ENCODE results near the gene PDCD5.

PDCD5 gene

DNA sequence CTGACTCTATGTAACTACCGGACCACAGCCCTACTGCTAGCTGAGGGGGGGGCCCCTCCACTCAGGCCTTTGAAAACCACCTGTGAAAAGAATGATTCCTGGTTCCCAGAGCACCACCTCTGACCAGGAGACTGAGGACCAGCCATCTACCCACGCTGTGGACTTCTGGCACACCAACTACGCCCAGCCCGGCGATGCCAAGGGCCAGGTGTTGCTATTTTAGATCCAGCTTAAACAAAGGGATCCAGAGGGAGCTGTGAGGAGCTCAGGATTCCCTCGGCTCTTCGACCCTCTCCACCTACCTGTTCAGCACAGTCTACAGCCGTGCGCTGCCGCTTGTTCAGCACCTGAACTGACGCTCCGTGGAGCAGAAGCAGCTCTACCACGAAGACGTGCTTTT lies 23.0 kb downstream of the PDCD5 start:
- H3K36me3 Mint-ChIP-seq: peaks cover 9% of the 10 kb centered on the region
- no peak overlapping the region for H3K27ac Mint-ChIP-seq
- peaks cover 8% of the 10 kb centered on the region for H3K4me1 Mint-ChIP-seq (ENCODE audit: low read depth)
- H3K27me3 Mint-ChIP-seq: no peaks in the 10 kb centered on the region
- no peaks in the 10 kb centered on the region for H3K9me3 Mint-ChIP-seq (ENCODE audit: low read depth)
- no peak overlapping the region for H3K4me3 Mint-ChIP-seq

DNA sequence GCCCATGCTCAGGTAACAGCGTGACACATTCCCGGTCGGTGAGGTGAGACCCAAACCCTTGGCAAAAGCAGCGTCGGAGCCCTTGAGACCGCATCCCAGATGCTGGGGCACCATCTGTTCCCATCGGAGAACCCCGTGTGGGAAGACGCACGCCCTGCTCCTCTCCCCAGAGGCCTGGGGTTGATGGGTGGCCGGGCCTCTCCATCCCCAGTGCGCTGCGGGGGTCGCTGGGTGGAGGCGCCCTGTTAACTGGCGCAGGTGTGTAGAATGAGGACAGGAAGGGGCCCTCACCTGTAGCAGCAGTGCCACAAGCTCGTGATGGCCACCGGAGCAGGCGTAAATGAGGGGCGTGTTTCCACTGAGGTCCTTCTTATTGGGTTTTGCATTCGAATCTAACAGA lies 24.6 kb downstream of the PDCD5 start:
- Mint-ChIP-seq H3K36me3 (peaks cover 7% of the 10 kb centered on the region), H3K27me3 (no peaks in the 10 kb centered on the region), H3K9me3 (ENCODE audit: low read depth) (no peaks in the 10 kb centered on the region), H3K27ac (no peak overlapping the region), H3K4me3 (no peak overlapping the region), H3K4me1 (ENCODE audit: low read depth) (no peaks in the 10 kb centered on the region)

DNA sequence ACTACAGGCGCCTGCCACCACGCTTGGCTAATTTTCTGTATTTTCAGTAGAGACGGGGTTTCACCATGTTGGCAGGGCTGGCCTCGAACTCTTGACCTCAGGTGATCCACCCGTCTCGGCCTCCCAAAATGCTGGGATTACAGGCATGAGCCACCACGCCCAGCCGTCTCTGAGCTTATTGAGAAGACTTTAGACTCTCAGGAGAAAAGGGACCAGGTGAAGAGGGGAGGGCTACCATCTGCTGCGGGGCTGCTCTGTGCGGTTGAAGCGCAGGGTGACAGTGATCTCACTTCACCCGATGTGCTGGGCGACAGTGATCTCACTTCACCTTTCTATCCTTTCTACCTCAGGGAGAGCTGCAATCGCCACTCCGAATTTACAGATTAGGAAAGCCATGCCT lies 25.3 kb downstream of the PDCD5 start:
- Mint-ChIP-seq H3K27ac (no peak overlapping the region), H3K27me3 (no peaks in the 10 kb centered on the region), H3K4me1 (ENCODE audit: low read depth) (no peaks in the 10 kb centered on the region), H3K9me3 (ENCODE audit: low read depth) (no peaks in the 10 kb centered on the region), H3K36me3 (peaks cover 7% of the 10 kb centered on the region), H3K4me3 (no peak overlapping the region)

DNA sequence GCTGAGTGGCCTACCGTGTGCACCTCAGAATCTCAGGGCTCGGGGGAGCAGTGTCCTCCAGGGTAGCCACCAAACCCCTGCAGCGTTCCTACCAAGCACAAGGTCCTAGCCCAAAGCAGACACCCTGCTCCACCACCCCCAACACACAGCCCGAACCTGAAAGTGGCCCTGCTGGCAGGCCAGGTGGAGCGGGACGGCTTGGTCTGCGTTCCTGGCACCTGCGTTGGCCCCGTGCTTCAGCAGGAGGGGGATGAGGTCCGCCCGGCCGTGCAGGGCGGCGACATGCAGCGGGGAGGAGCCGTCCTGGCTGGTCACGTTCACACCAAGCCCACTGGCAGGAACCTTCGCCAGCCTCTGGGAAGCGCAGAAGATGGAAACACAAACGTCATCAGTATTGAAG lies 26.5 kb downstream of the PDCD5 start:
- no peak overlapping the region for H3K4me3 Mint-ChIP-seq
- H3K9me3 Mint-ChIP-seq (ENCODE audit: low read depth): no peaks in the 10 kb centered on the region
- peaks cover 7% of the 10 kb centered on the region for H3K36me3 Mint-ChIP-seq
- H3K4me1 Mint-ChIP-seq (ENCODE audit: low read depth): no peaks in the 10 kb centered on the region
- no peaks in the 10 kb centered on the region for H3K27me3 Mint-ChIP-seq
- no peak overlapping the region for H3K27ac Mint-ChIP-seq

DNA sequence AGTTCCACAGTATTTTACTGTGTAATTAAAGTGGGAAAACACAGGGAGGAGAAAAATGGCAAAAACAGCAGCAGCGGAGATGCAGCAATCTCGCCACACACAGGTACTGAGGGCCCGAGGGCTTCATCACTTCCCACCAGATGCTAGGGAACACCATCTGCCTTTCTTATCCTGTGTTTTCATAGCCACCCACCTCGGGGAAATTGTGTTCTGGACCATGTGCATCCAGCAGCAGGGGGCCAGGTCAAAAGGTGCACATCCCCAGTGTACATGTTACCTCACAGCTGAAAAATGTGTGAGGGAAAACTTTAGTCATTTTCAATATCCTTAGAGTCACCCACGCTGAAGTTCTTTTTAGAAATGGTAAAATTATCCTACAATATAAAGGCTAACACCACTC lies 30.2 kb downstream of the PDCD5 start:
- H3K9me3 Mint-ChIP-seq (ENCODE audit: low read depth): no peaks in the 10 kb centered on the region
- peaks cover 21% of the 10 kb centered on the region for H3K36me3 Mint-ChIP-seq
- no peak overlapping the region for H3K4me3 Mint-ChIP-seq
- no peaks in the 10 kb centered on the region for H3K4me1 Mint-ChIP-seq (ENCODE audit: low read depth)
- H3K27ac Mint-ChIP-seq: no peak overlapping the region
- H3K27me3 Mint-ChIP-seq: no peaks in the 10 kb centered on the region

DNA sequence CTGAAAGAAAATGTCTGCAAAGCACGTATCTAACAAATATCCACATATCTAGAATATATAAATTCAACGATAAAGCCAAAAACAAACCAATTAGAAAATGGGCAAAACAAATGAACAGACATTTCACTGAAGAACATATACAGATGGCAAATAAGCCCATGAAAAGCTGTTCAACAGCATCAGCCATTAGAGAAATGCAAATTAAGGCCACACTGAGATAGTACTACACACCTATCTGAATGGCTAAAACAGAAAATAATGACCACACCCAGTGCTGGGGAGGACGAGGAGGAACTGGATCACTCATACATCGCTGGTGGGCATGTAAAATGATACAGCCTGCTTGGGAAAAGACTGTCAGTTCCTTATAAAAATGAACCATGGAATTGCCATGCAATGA lies 32.0 kb downstream of the PDCD5 start:
- H3K4me3 Mint-ChIP-seq: no peak overlapping the region
- H3K9me3 Mint-ChIP-seq (ENCODE audit: low read depth): no peaks in the 10 kb centered on the region
- H3K27me3 Mint-ChIP-seq: no peaks in the 10 kb centered on the region
- peaks cover 24% of the 10 kb centered on the region for H3K36me3 Mint-ChIP-seq
- H3K4me1 Mint-ChIP-seq (ENCODE audit: low read depth): no peaks in the 10 kb centered on the region
- no peak overlapping the region for H3K27ac Mint-ChIP-seq

DNA sequence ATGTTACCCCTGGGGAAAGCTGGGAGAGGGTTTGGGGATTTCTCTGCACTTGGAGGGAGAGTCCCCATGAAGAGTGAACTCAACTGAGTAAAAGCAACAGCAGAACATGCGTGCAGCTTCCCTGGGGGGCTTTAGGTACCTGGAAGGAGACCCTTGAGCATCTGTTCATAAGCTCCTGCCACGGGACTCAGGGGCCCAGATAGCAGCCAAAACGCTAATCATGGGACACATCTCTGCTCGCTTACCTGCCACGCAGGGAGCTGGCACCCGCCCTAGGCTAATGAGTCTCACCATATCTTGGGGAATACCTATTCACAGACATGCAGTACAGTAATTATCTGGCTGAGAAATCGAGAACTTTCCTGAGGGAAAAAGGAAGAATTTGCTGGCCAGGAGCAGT lies 33.9 kb downstream of the PDCD5 start:
- Mint-ChIP-seq H3K27me3 (no peaks in the 10 kb centered on the region), H3K27ac (no peak overlapping the region), H3K4me1 (ENCODE audit: low read depth) (no peaks in the 10 kb centered on the region), H3K9me3 (ENCODE audit: low read depth) (no peaks in the 10 kb centered on the region), H3K36me3 (peaks cover 21% of the 10 kb centered on the region), H3K4me3 (no peak overlapping the region)

DNA sequence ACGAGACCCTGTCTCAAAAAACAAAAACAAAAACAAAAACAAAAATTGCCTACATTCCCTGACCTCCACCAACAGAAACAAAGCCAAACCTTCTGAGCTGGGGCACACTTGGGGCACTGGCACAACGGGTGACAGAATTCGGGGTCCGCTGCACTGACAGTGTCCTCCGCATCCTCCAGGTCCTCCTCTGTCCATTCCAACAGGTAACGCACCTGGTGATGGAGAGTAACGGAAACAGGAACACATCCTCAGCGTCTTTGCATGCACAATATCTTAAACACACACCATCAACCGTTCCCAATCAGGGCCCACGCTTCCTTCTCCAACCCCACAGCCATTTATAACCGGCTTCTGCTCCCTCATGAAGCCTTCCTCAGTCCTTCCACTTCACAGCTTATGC lies 34.6 kb downstream of the PDCD5 start:
- Mint-ChIP-seq H3K9me3 (ENCODE audit: low read depth) (no peaks in the 10 kb centered on the region), H3K27ac (no peak overlapping the region), H3K4me3 (no peak overlapping the region), H3K36me3 (peaks cover 21% of the 10 kb centered on the region), H3K4me1 (ENCODE audit: low read depth) (no peaks in the 10 kb centered on the region), H3K27me3 (no peaks in the 10 kb centered on the region)

DNA sequence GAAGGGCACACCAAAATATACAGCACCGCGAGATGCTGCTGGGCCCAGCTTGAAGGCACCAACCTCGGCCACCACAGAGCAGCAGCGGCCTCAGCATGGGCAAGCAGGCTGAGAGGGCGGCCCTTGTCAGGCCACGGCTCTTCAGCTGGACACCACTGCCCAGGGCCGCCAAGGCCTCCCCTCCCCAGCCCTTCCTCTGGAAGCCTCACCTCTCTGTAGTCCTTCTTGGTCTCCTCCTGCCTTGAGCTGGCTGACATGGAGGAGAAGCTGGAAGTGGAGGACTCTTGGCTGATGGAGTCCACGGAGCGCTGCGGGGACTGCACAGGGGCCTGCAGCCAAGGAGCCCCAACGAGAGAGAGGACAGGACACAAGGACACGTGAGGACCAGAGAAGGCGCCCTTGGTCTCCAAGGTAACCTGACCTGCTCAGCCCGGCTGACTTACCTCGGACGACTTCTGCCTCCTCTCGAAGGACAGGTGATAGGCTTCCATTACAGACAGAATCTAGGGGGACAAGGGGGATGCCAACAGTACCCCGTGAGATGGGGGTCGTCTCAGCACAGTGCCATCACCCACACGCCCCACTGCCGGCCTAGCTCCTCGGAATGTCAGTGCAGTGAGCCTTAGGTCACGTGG lies 38.2 kb downstream of the PDCD5 start:
- Mint-ChIP-seq H3K4me3 (no peak overlapping the region), H3K27me3 (no peaks in the 10 kb centered on the region)

DNA sequence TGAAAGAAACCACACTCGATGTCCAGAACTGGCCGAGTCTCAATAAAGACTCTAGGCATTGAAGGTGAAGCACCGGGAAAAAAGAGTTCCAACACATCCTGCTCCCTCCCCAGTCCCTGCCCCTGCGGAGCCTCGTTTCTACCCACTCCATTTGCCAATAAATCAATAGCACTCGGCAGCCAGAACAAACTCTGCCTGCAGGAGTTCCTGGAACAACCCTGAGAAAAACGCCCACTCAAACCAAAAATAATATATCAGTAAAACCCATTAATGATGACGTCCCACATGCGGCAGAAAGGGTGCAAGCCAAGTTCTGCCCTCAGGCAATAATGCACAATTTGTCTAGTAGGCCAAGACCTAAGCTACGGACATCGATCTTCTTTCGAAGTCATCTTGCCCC lies 41.0 kb downstream of the PDCD5 start:
- no peaks in the 10 kb centered on the region for H3K27me3 Mint-ChIP-seq
- no peaks in the 10 kb centered on the region for H3K4me1 Mint-ChIP-seq (ENCODE audit: low read depth)
- H3K27ac Mint-ChIP-seq: no peak overlapping the region
- H3K4me3 Mint-ChIP-seq: no peak overlapping the region
- H3K36me3 Mint-ChIP-seq: peaks cover 12% of the 10 kb centered on the region
- H3K9me3 Mint-ChIP-seq (ENCODE audit: low read depth): no peaks in the 10 kb centered on the region

More for the DNA sequence above, 38.2 kb downstream of the PDCD5 start:
- Mint-ChIP-seq H3K4me1 (ENCODE audit: low read depth) (no peaks in the 10 kb centered on the region), H3K36me3 (peaks cover 20% of the 10 kb centered on the region), H3K9me3 (ENCODE audit: low read depth) (no peaks in the 10 kb centered on the region), H3K27ac (no peak overlapping the region)

DNA sequence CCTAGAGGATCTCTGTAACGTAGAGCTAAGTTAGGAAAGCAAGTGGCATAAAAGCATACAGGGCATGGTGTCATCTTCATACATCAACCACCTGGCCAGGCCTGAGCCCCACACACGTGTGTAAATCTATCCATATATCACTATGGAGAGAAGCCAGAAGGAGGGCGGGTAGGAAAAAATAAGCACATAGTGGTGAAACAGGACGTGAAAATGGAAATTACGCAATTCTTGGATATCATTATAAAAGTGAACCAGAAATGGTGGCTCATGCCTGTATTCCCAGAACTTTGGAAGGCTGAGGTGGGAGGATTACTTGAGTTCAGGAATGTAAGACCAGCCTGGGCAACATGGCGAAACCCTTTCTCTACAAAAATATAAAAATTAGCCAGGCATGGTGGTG lies 43.4 kb downstream of the PDCD5 start:
- H3K27ac Mint-ChIP-seq: no peak overlapping the region
- H3K27me3 Mint-ChIP-seq: no peaks in the 10 kb centered on the region
- H3K4me1 Mint-ChIP-seq (ENCODE audit: low read depth): no peaks in the 10 kb centered on the region
- H3K9me3 Mint-ChIP-seq (ENCODE audit: low read depth): no peaks in the 10 kb centered on the region
- H3K36me3 Mint-ChIP-seq: peaks cover 12% of the 10 kb centered on the region
- no peak overlapping the region for H3K4me3 Mint-ChIP-seq

DNA sequence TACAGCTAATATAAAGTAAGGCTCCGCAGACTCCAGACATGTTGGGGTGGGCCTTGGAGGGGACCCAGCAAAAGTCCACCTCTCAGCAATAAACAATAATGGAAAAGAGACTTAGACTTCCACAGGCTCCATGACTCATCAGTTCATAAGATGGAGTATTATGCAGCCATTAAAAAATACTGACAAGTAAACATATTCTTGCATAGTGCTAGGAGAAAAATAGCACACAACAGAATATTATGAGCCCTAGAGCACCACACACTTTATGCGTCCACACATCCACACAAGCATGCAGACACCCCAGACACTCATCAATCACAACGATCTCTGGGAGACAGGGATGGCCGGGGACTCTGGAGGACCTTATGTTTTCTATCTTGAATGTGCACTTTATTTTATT lies 46.0 kb downstream of the PDCD5 start:
- H3K36me3 Mint-ChIP-seq: peaks cover 11% of the 10 kb centered on the region
- H3K27ac Mint-ChIP-seq: no peak overlapping the region
- H3K4me3 Mint-ChIP-seq: no peak overlapping the region
- no peaks in the 10 kb centered on the region for H3K4me1 Mint-ChIP-seq (ENCODE audit: low read depth)
- H3K27me3 Mint-ChIP-seq: no peaks in the 10 kb centered on the region
- H3K9me3 Mint-ChIP-seq (ENCODE audit: low read depth): no peaks in the 10 kb centered on the region

DNA sequence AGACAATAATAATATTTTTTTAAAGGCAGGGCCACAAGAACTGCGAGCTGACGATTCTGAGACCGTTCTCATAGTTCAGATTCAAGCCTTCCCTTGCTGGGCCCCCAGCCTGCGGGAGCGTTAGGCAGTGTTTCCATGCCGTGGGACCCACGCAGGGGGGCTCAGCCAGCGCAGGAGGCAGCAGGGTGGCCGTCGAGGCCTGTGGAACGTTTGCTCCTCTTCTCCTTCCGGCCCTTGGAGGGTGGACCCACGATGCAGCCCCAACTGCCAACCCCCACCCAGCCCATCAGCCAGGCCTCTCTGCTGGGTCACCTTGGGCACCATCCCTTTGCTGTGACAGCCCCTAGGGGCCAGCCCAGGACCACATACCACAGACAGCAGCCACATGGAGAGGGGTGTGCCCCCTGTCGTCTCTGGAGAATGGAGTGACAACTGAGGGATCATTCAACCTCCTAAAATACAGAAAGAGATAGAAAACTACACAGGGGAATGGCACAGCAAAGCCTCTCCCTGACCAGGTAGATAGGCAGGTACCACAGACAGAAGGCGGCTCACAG lies 46.8 kb downstream of the PDCD5 start:
- Mint-ChIP-seq H3K4me3 (no peak overlapping the region), H3K4me1 (ENCODE audit: low read depth) (no peaks in the 10 kb centered on the region), H3K27me3 (no peaks in the 10 kb centered on the region), H3K36me3 (peaks cover 5% of the 10 kb centered on the region), H3K9me3 (ENCODE audit: low read depth) (no peaks in the 10 kb centered on the region), H3K27ac (no peak overlapping the region)

DNA sequence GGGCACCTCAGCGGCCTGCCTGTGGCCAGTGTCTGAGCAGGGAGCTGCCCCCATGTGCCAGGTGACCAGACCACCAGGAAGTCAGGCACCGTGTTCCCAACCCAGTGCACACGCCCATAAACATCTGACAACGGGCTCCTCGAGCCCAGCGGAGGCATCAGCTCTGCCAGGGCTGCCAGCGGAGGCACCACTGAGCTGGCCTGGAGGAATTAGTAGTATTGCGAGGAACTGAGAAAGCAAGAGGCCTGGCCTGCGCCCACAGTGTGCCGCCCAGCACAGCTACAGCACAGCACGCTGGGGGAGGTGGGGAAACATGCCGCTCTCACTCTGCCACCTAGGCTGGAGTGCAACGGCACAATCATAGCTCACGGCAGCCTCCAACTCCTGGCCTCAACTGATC lies 49.3 kb downstream of the PDCD5 start:
- H3K36me3 Mint-ChIP-seq: peaks cover 4% of the 10 kb centered on the region
- no peaks in the 10 kb centered on the region for H3K9me3 Mint-ChIP-seq (ENCODE audit: low read depth)
- H3K27me3 Mint-ChIP-seq: no peaks in the 10 kb centered on the region
- no peaks in the 10 kb centered on the region for H3K4me1 Mint-ChIP-seq (ENCODE audit: low read depth)
- H3K4me3 Mint-ChIP-seq: no peak overlapping the region
- H3K27ac Mint-ChIP-seq: no peak overlapping the region

DNA sequence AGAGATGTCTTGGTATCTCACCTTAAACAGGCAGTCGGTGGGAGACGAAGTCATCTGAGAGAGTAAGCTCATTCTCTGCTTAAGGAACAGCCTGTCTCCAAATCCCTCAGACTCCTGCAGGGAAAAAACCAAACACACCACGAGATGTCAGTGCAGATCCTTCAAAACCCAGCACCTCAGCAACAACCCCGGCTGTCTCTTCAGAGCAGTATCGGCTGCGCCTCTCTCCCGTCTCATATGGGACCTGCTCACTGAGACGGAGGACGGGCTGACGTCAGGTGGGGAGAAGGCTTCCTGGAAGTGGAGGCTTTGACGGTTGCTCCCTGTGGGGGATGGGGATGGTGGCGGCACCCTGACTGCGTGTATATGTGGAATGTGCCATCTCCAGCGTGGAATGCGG lies 50.4 kb downstream of the PDCD5 start:
- H3K36me3 Mint-ChIP-seq: peaks cover 6% of the 10 kb centered on the region
- no peaks in the 10 kb centered on the region for H3K4me1 Mint-ChIP-seq (ENCODE audit: low read depth)
- no peak overlapping the region for H3K4me3 Mint-ChIP-seq
- H3K9me3 Mint-ChIP-seq (ENCODE audit: low read depth): no peaks in the 10 kb centered on the region
- H3K27ac Mint-ChIP-seq: no peak overlapping the region
- no peaks in the 10 kb centered on the region for H3K27me3 Mint-ChIP-seq
